GM19238 (cell line): ENCODE measurements around the gene MYH16.
"Not testable (repeated sequence)": the region's sequence is repeated elsewhere in the genome, so short reads cannot be mapped to it uniquely, and the experiment has no call there.

Experiments used
- DNase-seq: peaks from one replicate; pipeline ENCODE4 v3.0.0; 2011; ENCODE audit warnings: low spot score; ENCODE audit not compliant: insufficient read length

Gene MYH16

DNA sequence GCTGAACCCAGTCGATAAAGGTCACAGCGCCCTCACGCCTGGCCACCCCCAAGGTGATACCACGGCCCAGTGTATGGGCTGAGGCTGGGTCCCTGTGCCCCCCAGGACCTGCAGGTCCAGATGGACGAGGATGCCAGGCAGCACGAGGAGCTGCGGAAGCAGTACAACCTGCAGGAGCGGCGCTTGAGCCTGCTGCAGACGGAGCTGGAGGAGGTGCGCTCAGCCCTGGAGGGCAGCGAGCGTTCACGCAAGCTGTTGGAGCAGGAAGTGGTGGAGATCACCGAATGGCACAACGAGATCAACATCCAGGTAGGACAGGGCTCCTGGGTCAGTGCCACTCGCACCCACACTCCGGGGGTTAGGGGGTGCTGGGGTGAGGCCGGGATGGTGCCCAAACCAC lies 28.9 kb downstream of the MYH16 start:
- DNase-seq: no peak

DNA sequence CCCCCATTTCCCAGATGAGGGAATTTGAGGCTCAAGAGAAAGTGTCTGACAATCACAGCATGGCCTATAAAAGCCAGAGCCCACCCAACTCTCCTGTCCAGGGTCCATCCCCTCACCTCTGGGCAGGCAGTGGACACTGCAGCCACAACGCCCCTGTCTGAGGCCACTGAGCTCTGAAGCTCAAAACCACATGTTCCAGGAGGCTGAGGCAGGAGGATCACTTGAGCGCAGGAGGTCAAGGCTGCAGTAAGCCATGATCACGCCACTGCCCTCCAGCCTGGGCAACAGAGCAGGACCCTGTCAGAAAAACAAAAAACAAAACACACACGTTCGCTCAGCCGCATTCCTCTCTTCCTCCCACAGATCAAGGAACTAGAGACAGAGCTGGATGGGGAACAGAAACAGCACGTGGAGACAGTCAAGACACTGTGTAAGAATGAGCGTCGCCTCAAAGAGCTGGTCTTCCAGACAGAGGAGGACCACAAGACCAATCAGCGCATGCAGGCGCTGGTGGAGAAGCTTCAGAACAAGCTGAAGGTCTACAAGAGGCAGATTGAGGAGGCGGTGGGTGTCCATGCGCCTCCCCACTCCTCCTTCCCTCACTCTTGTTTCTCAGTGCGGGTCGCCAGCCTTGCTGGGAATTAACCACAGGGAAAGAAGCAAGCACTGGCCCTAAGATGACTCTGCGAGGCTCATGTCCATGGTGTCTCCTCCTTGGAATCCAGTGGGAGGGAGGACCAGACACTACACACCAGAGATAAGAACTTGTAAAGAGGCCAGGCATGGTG lies 33.0 kb downstream of the MYH16 start:
- no peak for DNase-seq

DNA sequence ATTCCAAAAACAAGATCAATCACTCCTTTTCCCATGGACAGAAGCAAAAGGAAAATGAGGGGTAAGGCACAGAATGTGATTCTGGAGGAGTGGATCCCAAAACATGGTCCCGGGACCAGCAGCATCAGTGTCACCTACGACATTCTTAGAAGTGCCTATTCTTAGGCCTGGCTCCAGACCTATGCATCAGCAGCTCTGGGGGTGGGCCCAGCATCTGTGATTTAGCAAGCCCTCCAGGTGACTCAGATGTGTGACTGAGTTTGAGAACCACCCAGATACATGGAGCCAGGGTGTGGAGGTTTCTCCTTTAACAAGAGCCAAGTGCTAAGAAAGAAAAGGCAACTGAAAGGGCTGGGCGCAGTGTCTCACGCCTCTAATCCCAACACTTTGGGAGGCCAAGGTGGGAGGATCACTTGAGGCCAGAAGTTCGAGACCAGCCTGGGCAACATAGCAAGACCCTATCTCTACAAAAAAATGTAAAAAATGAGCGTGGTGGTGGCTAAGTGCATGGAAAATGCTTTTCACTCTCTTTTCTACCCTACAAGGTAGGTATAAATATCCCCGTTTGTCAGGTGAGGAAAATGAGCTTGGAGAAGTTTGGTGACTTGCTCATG lies 35.9 kb downstream of the MYH16 start:
- DNase-seq: no peak

DNA sequence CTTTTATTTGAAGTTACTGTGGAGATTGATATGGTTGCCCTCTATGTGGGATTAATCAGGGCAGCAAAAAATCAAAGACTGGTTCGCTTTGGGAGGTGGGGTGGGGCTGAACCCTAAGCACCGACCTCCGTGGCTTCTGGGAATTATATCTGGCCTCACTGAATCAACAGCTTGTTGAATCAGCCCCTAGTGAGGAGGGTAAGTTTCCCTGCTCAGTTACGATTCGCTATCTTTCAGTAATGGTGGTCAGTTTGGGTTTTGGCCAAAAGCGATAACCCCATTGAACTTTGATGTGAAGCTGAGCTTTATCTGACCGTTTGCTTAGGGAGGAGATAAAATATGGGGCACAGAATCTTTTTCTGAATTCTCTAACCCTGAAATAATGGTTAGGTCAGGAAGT lies 36.5 kb downstream of the MYH16 start:
- no peak for DNase-seq

DNA sequence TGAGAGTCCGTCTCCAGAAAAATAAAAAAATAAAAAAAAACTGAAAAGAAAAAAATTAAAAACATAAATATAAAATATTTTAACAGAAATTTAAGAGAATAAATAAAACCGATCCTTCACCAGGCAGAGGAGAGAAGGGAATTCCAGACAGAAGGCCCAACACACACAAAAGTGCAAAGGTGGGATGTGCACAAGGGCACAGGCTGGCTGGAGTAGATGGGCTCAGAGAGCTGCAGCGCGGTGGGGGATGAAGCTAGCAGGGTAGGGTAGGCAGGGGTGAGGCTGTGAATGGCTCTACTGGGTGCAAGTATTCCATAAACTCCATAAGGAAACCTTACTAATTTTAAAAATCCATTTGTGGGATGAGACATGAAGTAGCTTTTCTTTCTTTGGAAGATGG lies 37.4 kb downstream of the MYH16 start:
- no peak for DNase-seq

DNA sequence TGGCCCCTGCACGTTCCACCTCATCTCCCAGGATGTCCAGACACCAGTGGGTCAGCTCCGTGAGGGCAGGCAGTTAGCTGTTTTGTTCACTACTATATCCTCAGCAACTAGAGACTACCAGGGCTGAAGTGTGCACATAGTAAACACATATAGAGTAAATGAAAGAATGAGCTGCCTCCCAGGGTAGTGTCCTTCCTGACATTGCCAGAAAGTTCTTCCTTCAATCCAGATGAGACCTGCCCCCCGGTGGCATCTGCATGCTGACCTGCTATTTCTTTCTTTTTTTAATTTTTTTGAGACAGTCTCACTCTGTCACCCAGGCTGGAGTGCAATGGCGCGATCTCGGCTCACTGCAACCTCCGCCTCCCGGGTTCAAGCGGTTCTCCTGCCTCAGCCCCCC lies 39.1 kb downstream of the MYH16 start:
- no peak for DNase-seq

DNA sequence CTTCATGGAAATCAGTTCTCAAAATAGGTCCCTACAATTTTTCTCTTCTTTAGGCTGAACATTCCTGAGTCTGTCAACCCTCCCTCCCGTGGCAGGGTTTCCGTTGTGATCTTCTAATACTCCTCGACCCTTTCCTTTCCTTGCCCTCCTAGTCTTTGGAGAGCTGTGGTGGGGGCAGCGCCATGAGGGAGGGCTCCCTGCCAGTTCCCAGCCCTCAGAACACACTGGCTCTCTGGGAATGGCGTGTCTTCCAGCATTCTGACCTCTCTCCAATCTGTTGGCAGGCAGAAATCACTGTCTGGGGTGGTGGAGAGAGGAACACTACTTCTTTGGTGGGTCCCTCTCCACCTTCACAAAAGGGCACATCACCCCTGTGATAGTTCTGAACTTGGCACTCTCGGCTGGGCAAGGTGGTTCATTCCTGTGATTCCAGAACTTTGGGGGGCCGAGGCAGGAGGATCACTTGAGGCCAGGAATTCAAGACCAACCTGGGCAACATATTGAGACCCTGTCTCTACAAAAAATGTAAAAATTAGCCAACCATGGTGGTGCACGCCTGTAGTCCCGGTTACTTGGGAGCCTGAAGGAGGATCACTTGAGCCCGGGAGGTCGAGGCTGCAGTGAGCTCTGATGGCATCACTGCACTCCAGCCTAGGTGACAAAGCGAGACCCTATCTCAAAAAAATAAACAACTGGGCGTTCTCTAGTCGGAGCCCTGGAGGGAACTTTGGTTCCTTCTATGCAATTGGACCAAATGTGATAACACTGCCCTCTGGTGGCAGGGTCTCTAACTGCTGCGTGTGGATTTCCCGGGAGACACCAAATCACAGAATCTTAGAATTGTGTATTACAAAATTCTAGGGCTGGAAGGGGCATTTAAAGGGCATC lies 39.9 kb downstream of the MYH16 start:
- DNase-seq: peak; percentile 42

DNA sequence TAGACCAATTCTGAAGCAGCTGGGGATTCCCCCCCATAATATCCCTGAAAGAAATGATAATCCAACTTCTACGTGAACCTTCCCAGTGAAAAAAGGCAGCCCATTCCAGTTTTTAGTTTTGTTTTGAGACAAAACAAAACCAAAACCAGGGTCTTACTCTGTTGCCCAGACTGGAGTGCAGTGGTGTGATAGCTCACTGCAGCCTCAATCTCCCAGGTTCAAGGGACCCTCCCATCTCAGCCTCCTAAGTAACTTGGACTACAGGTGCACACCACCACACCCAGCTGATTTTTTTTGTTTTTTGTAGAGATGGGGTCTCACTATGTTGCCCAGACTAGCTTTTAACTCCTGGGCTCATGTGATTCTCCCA lies 40.5 kb downstream of the MYH16 start:
- no peak for DNase-seq

DNA sequence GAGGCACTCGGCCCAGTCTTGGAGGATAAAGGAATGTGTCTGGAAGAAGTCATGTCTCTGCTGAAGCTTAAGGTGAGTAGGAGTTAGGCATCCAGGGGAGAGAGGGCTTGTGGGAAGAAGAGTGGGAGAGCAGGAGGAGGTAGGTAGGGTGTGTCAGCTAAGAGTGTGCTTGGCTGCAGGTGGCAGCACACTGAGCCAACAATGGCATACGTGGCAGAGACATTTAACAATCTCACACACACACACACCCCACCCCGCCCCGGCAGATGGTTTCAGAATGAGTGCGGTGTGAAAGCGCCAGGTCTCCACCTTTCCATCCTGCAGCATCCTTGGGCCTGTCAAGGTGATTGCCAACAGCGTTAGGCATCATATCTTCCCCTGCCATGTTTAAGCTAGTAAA lies 41.9 kb downstream of the MYH16 start:
- no peak for DNase-seq

DNA sequence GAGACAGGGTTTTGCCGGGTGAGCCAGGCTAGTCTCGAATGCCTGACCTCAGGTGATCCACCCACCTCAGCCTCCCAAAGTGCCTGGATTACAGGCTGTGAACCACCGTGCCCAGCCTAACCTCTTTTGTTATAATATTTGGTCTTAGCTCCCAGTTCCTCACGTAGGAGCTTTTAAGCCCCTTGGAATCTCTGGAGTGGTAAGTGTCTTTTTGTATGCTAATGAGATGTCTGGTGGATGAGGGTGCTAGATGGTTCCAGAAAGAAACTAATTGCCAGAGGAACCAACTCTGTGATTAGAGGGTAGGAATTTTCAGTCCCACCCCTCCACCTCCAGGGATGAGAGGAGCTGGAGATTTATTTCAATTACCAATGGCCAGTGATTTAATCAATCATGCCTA lies 47.7 kb downstream of the MYH16 start:
- no peak for DNase-seq

DNA sequence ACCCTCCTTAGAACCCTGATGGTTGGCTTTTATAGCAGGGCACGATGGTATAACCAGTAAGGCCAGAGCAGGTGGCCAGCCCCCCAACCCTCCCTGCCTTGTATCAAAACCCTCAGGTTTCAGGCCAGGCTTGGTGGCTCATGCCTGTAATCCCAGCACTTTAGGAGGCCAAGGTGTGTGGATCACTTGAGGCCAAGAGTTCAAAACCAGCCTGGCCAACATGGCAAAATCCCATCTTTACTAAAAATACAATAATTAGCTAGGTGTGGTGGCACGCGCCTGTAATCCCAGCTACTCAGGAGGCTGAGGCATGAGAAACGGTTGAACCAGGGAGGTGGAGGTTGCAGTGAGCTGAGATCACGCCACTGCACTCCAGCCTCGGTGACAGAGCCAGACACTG lies 50.0 kb downstream of the MYH16 start:
- not testable (repeated sequence) for DNase-seq

DNA sequence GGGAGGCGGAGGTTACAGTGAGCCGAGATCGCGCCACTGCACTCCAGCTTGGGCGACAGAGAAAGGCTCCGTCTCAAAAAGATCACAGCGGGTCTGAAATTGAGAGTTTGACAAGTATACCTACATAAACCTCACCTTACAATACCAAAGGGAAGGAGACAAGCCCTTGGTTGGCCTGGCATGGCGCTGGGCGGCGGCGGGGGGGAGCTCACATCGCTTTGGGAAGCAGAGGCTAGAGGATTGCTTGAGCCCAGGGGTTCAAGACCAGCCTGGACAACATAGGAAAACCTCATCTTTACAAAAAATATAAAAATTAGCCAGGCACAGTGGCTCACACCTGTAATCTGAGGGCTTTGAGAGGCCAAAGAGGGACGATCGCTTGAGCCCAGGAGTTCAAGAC lies 51.9 kb downstream of the MYH16 start:
- DNase-seq: no peak

DNA sequence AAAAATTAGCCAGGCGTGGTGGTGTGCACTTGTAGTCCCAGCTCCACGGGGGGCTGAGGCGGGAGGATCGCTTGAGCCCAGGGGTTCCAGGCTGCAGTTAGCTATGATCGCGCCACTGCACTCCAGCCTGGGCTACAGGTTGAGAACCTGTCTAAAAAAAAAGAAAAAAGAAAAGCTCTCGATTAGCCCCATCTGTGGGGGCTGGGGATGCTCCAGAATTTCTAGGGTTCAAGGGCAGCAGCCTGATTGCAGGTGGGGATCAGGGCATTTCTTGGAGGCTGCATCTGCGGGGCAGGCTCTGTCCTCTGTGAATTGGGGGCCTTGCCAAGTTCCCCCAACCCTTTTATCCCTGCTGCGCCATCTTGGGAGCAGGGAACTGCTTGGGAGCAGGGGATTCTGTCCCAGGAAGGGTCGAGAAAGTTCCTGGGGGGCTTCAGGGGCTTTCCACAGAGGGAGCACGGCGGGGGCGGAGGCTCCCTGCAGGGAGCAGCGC lies 52.4 kb downstream of the MYH16 start:
- DNase-seq: no peak

DNA sequence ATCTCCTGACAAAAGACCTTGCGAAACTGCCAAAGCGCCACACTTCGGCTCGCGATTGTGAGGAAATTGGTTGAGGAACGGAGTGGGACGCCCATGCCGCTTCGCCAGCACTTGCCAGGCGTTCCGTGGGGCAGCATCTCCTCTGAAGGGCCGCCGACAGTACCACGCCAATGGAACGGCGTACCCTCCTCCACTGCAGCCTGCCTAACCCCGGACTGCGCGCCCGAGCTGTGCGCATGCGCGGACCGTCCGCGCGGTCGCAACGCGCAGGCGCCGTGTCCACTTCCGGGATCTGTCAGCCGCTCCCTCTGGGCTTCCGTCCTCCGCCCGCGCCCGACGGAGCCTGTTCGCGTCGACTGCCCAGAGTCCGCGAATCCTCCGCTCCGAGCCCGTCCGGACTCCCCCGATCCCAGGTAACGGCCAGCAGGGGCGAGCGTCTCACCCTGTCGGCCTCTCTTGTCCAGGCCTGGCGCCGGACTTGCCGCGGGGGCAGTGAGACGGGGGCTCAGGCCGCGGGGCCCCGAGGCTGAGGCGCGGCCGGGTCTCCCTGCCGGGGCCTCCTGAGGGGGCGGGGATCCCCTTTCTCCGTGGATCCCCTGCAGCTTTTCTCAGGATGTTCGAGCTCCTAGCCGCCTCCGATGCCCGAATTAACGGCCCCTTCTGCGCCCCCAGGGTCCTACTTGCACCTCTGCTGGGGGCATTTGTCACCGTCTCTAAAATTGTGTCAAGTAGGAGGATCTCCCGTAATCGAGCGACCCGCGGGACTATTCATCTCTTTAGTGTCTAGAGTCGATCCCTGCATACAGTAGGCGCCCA lies 53.2 kb downstream of the MYH16 start, which contains the start of gene ARPC1A:
ARPC1A (plus strand) TSS at position 307 of the 816 bp plus-strand sequence. CDS start 7,456 bp downstream, outside the sequence.
- DNase-seq: peak; percentile 92

DNA sequence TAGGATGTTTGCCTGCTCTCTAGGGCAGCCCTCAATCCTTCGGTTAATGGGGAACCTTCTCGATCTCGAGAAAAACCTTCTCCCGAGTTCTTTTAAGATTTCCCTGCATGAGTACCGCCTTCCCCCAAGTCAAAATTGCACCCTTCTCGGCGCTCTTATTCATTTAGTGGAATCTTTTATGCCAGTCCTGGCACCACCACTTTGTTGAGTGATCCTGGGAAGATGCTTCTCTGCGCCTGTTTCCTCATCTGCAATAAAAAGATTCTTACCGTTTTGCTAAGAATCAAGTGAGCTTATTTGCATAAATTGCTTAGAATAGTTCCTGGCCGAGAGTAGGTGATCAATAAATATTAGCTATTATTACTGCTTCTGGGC lies 53.8 kb downstream of the MYH16 start:
- DNase-seq: no peak

DNA sequence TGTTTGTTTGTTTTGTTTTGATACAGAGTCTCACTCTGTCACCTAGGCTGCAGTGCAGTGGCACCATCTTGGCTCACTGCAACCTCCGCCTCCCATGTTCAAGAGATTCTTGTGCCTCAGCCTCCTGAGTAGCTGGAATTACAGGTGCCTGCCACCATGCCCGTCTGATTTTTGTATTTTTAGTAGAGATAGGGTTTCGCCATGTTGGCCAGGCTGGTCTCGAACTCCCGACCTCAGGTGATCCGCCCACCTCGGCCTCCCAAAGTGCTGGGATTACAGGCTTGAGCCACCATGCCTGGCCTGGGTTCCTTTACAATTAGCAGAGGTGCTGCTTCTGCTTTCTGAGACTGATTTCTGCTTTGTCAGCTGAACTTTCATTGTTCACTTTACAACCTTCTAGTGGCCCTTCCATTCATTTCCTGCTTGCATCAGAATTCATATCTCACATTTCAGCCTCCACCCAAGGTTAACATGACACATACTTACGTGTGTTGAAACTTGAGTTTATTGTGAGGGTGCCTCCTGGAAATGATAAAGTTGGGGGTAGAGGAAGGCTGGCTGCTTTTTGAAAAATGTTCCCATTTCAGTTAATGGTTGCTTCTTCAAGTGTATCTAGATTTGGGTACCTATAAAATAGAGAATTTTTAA lies 57.8 kb downstream of the MYH16 start:
- not testable (repeated sequence) for DNase-seq

DNA sequence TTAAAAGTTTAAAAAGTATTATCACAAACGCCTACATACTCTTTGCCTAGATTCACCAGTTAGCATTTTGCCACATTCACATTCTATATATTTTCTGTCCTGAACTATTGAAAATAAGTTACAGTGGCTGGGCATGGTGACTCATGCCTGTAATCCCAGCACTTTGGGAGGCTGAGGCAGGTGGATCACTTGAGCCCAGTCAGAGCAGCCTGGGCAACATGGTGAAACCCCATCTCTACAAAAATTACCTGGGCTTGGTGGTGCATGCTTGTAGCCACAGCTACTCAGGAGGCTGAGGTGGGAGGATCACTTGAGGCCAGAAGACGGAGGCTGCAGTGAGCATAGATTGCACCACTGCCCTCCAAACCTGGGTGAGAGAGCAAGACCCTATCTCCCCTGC lies 58.4 kb downstream of the MYH16 start:
- DNase-seq: no peak

DNA sequence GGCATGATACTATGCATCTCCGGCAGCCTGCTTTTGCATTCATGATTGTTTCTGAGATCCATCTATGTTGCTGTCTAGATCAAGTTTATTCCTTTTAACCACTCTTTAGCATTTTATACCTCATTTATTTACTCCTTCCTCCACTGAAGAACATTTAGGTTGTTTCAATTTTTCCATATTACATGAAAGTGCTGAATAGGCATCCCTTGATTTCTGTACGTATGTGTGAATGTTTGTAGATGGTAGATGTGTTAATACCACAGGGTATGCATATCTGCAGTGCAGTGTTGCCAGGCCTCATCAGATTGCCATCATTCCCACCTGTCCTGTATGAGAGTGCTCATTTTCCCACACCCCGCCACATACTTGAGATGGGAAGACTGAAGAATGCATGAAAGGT lies 67.0 kb downstream of the MYH16 start:
- no peak for DNase-seq

DNA sequence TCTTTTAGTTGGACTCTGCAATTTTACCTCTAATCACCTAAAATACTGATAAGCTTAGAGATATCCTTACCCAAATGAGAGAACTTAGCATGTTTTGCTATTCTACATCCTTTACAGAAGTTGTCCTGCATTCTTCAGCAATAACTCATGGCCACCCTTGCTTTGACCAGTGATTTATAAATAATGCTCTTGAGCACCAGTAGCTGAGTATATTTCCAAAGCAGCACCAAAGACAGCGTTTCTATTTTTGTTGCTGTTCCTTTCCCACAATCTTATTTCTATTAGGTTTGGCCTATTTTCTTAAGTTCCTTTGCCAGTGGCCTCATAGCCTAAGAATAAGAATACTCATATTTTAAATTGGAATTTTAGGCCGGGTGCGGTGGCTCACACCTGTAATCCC lies 68.0 kb downstream of the MYH16 start:
- no peak for DNase-seq

DNA sequence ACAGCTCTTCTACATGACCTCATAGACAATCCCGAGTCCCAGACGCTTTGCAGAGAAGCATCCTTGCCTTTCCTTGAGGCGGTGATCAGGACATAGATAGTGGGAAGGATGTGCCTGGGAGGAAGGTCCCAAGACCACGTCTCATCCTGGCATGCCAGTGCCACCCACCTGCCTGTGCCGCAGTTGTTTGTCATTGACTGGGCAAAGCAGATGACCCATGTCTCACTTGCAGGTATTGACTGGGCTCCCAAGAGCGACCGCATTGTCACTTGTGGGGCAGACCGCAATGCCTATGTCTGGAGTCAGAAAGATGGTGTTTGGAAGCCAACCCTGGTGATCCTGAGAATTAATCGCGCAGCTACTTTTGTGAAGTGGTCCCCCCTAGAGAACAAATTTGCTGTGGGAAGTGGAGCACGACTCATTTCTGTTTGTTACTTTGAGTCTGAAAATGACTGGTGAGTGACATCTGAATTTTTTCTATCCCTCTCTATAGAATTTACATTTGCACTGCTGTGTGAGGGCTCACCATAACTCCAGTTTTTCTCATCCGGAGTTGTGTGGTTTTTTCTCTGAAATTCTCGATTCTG lies 71.5 kb downstream of the MYH16 start:
- DNase-seq: no peak
